SK-N-SH (cell line): ENCODE data around the gene IQUB. TPM values are rescaled to one million over a fixed set of nuclear protein-coding genes. Genes with fewer than 3 reads are reported as not detected.
A peak's percentile ranks its signal among the peaks of the same experiment; 100 is the strongest.

Experiments used
- CTCF ChIA-PET: fragments of 300-600, 350-600 bp; formaldehyde crosslinking; extraction: SDS; loops from one replicate; lab custom pipeline; 2021; lab: Yijun Ruan, JAX
- POLR2A ChIA-PET: fragments of 350-600 bp; sonication (Branson Sonifier 250); formaldehyde crosslinking; extraction: SDS; loops from one replicate; lab custom pipeline; 2020; ENCODE audit warnings: antibody characterized with exemption, inconsistent platforms; lab: Yijun Ruan, JAX
- DNase-seq: peaks from one replicate; pipeline ENCODE4 v3.0.0; 2012
- H2AFZ ChIP-seq: fragments of 200-600 bp; sonication (generic); 2 replicates; pipeline ENCODE4 v1.8.1; 2016; ENCODE audit warnings: antibody characterized with exemption, mild to moderate bottlenecking, low read depth
- H3F3A ChIP-seq: fragments of 200-600 bp; sonication (generic); replicated peaks from 2 replicates; pipeline ENCODE3; 2016; ENCODE audit warnings: antibody characterized with exemption, mild to moderate bottlenecking; ENCODE audit not compliant: insufficient read depth
- H3K27ac ChIP-seq, 2 experiments: fragments of 200-500 bp in 1 of 2; fragments of 200-600 bp in 1 of 2; sonication (Bioruptor generic) in 1 of 2; sonication (generic), shearing (Covaris generic) in 1 of 2; 2 replicates each; pipeline versions ENCODE4 v1.5.1 to v1.6.1; 2014 to 2016; ENCODE audit warnings: low read depth in 2 of 2, inconsistent platforms in 1 of 2, low read length in 1 of 2, mild to moderate bottlenecking in 1 of 2, mixed read lengths in 1 of 2
- H3K27me3 ChIP-seq: fragments of 200-600 bp; sonication (generic), shearing (Covaris generic); 2 replicates; pipeline ENCODE4 v1.6.1; 2016; ENCODE audit warnings: mixed run types; ENCODE audit not compliant: insufficient read depth
- H3K36me3 ChIP-seq, 2 experiments: fragments of 200-500 bp in 1 of 2; fragments of 200-600 bp in 1 of 2; sonication (Bioruptor generic) in 1 of 2; sonication (generic) in 1 of 2; replicated peaks in 1 of 2; 2 replicates each; pipeline versions ENCODE3 to v1.5.1; 2014 to 2016; ENCODE audit warnings: low read length in 1 of 2, mild to moderate bottlenecking in 1 of 2; ENCODE audit not compliant: insufficient read depth in 2 of 2, control insufficient read depth in 1 of 2
- H3K4me1 ChIP-seq, 2 experiments: fragments of 200-500 bp in 1 of 2; fragments of 200-600 bp in 1 of 2; sonication (Bioruptor generic) in 1 of 2; sonication (generic), shearing (Covaris generic) in 1 of 2; 2 replicates each; pipeline versions ENCODE4 v1.5.1 to v1.6.1; 2014 to 2016; ENCODE audit warnings: low read depth in 1 of 2, low read length in 1 of 2, mixed run types in 1 of 2; ENCODE audit not compliant: insufficient read depth in 2 of 2, control insufficient read depth in 1 of 2
- H3K4me2 ChIP-seq: fragments of 200-600 bp; sonication (generic), shearing (Covaris generic); 2 replicates; pipeline ENCODE4 v1.6.1; 2017; ENCODE audit warnings: mixed run types
- H3K4me3 ChIP-seq, 2 experiments: fragments of 200-500 bp in 1 of 2; fragments of 200-600 bp in 1 of 2; sonication (Bioruptor generic) in 1 of 2; sonication (generic), shearing (Covaris generic) in 1 of 2; 2 replicates each; pipeline versions ENCODE4 v1.5.1 to v1.8.1; 2014 to 2016; ENCODE audit warnings: low read depth in 2 of 2, inconsistent platforms in 1 of 2, low read length in 1 of 2, mild to moderate bottlenecking in 1 of 2, mixed read lengths in 1 of 2, moderate library complexity in 1 of 2
- H3K79me2 ChIP-seq: fragments of 200-600 bp; sonication (generic); 2 replicates; pipeline ENCODE4 v1.8.1; 2017; ENCODE audit warnings: mild to moderate bottlenecking; ENCODE audit not compliant: insufficient read depth
- H3K9ac ChIP-seq: fragments of 200-600 bp; sonication (generic); 2 replicates; pipeline ENCODE4 v1.6.1; 2017; ENCODE audit warnings: mixed run types
- H3K9me2 ChIP-seq: fragments of 200-600 bp; sonication (generic); 2 replicates; pipeline ENCODE4 v1.6.1; 2017; ENCODE audit warnings: mixed run types
- H3K9me3 ChIP-seq: fragments of 200-600 bp; sonication (generic); 2 replicates; pipeline ENCODE4 v1.6.1; 2017; ENCODE audit warnings: mixed run types, mild to moderate bottlenecking, moderate library complexity
- H4K20me1 ChIP-seq: fragments of 200-600 bp; sonication (generic); 2 replicates; pipeline ENCODE4 v1.6.1; 2017; ENCODE audit warnings: mild to moderate bottlenecking, mixed run types; ENCODE audit not compliant: insufficient read depth
- ELF1 ChIP-seq: IDR thresholded peaks from 2 replicates; pipeline ENCODE4 v1.4.0; 2012
- EP300 ChIP-seq, 2 experiments: IDR thresholded peaks; 2 replicates each; pipeline versions ENCODE4 v1.4.0 to v1.6.1; 2012; ENCODE audit warnings: borderline replicate concordance in 1 of 2, low read depth in 1 of 2, low read length in 1 of 2
- EZH2phosphoT487 ChIP-seq: fragments of 200-600 bp; sonication (generic); IDR thresholded peaks from 2 replicates; pipeline ENCODE4 v1.6.1; 2017; ENCODE audit warnings: low read depth, mixed run types, mild to moderate bottlenecking, antibody characterized with exemption, moderate library complexity, borderline replicate concordance
- FOSL2 ChIP-seq: IDR thresholded peaks from 2 replicates; pipeline ENCODE4 v1.4.0; 2012; ENCODE audit warnings: low read depth, mild to moderate bottlenecking, moderate library complexity, borderline replicate concordance
- FOXJ3 ChIP-seq: sonication (generic); formaldehyde crosslinking; IDR thresholded peaks from 2 replicates; pipeline ENCODE4 v1.5.1; 2020; ENCODE audit warnings: mild to moderate bottlenecking, missing genetic modification reagents
- FOXM1 ChIP-seq: IDR thresholded peaks from 2 replicates; pipeline ENCODE4 v1.4.0; 2012; ENCODE audit warnings: low read depth, mild to moderate bottlenecking
- GATA2 ChIP-seq: sonication (generic); formaldehyde crosslinking; IDR thresholded peaks from 2 replicates; pipeline ENCODE4 v1.5.0; 2020; ENCODE audit warnings: mild to moderate bottlenecking, missing genetic modification reagents
- MEF2A ChIP-seq: IDR thresholded peaks from 2 replicates; pipeline ENCODE4 v1.4.0; 2012; ENCODE audit warnings: low read depth, borderline replicate concordance
- MXI1 ChIP-seq: IDR thresholded peaks from 2 replicates; pipeline ENCODE4 v1.6.1; 2012; ENCODE audit warnings: mild to moderate bottlenecking, low read depth, low read length, improper control_type of control experiment
- NFIC ChIP-seq: IDR thresholded peaks from 2 replicates; pipeline ENCODE4 v1.4.0; 2012; ENCODE audit warnings: borderline replicate concordance
- POLR2AphosphoS5 ChIP-seq: IDR thresholded peaks from 2 replicates; pipeline ENCODE4 v1.6.1; 2012; ENCODE audit warnings: low read depth, low read length
- RCOR1 ChIP-seq: fragments of 150-350 bp; IDR thresholded peaks from 2 replicates; pipeline ENCODE4 v1.6.1; 2017; ENCODE audit warnings: antibody characterized with exemption, low read length
- RFX5 ChIP-seq: IDR thresholded peaks from 2 replicates; pipeline ENCODE4 v1.6.1; 2012; ENCODE audit warnings: mild to moderate bottlenecking, improper control_type of control experiment, low read length
- RXRA ChIP-seq: IDR thresholded peaks from 2 replicates; pipeline ENCODE4 v1.4.0; 2012; ENCODE audit warnings: low read depth, mild to moderate bottlenecking, borderline replicate concordance
- SIN3A ChIP-seq: IDR thresholded peaks from 2 replicates; pipeline ENCODE4 v1.6.1; 2012; ENCODE audit warnings: low read depth, mild to moderate bottlenecking, low read length, moderate library complexity, borderline replicate concordance
- SMC3 ChIP-seq: IDR thresholded peaks from 2 replicates; pipeline ENCODE4 v1.6.1; 2012; ENCODE audit warnings: low read depth, low read length, improper control_type of control experiment
- TAF1 ChIP-seq: IDR thresholded peaks from 2 replicates; pipeline ENCODE4 v1.6.1; 2012; ENCODE audit warnings: low read depth, mild to moderate bottlenecking, low read length, moderate library complexity, borderline replicate concordance
- TCF12 ChIP-seq: IDR thresholded peaks from 2 replicates; pipeline ENCODE4 v1.4.0; 2012
- TEAD4 ChIP-seq: IDR thresholded peaks from 2 replicates; pipeline ENCODE4 v1.4.0; 2012; ENCODE audit warnings: mild to moderate bottlenecking, borderline replicate concordance; ENCODE audit not compliant: insufficient read depth
- WGBS: methylation state at CpG from one replicate; pipeline ENCODE4 v1.1.6; 2017; ENCODE audit warnings: low lambda C conversion rate; 5-methylcytosine and 5-hydroxymethylcytosine counted together
- polyA plus RNA-seq, 3 experiments: library from polyadenylated mRNA; depleted of rRNA; stranded (reverse); fragments of >200 nt; gene quantifications; 2 replicates each; pipeline ENCODE4 v1.2.3, GENCODE V29; 2012
- TF ChIP-seq, protein P1 (sequence below): fragments of 150-350 bp; IDR thresholded peaks from 2 replicates; pipeline ENCODE4 v1.6.1; 2017; ENCODE audit warnings: antibody characterized with exemption, low read length, low read depth, borderline replicate concordance
- TF ChIP-seq, protein P2 (sequence below): fragments of 150-350 bp; IDR thresholded peaks from 2 replicates; pipeline ENCODE4 v1.6.1; 2016; ENCODE audit warnings: mild to moderate bottlenecking, low read depth, low read length
- TF ChIP-seq, protein P3 (sequence below): IDR thresholded peaks from 2 replicates; pipeline ENCODE4; 2012
- TF ChIP-seq, protein P4 (sequence below): IDR thresholded peaks from 2 replicates; pipeline ENCODE4 v1.4.0; 2012; ENCODE audit warnings: low read depth
- TF ChIP-seq, protein P5 (sequence below): IDR thresholded peaks from 2 replicates; pipeline ENCODE4 v1.4.0; 2012; ENCODE audit warnings: low read depth, borderline replicate concordance
- TF ChIP-seq, protein P6 (sequence below): fragments of 200-600 bp; sonication (generic); IDR thresholded peaks from 2 replicates; pipeline ENCODE4 v1.6.1; 2017; ENCODE audit warnings: antibody characterized with exemption, mild to moderate bottlenecking, moderate library complexity

Gene IQUB
- polyA plus RNA-seq (2012; rRNA removed) = 0.10 and 0.11 TPM in 2 replicates
- 0.13 and 0.15 TPM in 2 replicates for polyA plus RNA-seq (2012; cell fraction: cytosol; rRNA removed)
- polyA plus RNA-seq (2012; cell fraction: nucleus; rRNA removed) = 0.09 and 0.26 TPM in 2 replicates

DNA sequence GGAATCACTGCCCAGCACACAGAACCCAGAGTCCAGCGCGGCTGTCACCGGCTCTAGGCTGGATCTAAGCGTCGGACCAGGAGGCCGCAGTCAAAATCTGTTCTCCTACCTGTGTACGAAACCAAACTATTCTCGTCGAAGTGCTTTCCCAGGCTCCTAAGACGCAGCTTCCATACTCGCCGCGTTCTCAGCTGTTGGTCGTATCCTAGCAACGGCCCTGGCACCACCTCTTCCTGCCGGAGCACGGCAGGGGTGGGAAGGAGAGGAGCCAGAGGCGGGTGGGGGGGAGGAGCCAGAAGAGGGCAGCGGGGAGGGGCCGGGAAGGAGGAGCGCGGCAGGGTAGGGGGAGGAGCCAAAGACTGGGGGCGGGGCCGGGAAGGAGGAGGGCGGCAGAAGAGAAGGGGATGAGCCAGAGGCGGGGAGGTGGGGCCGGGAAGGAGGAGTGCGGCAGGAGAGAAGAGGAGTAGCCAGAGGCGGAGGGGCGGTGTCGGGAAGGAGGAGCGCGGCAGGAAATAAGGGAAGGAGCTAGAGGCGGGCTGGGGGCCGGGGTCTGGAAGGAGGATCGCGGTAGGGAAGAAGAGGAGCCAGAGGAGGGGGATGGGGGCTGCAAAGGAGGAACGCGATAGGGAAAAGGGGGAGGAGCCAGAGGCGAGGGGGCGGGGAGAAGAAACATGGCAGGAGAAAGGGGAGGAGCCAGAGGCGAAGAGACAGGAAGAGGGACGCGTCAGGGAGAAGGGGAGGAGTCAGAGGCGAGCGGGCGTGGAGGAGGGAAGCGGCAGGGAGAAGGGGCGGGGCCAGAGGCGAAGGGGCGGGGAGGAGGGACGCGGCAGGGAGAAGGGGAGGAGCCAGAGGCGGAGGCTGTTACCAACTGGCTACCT lies at the start of gene IQUB:
Gene IQUB (minus strand): TSS at position 213 of the 878 bp plus-strand sequence. CDS start 22,255 bp downstream, outside the sequence.
- no peaks in the 10 kb centered on the region for H3K36me3 ChIP-seq
- no peaks in the 10 kb centered on the region for H3K27me3 ChIP-seq
- CTCF ChIA-PET = interaction anchor here (0.6 to 2.7 kb wide), 5 partner anchors 8 to 40 kb away, joined by 3 to 31 read pairs (median 4); no protein-coding TSS in a partner anchor
- H3K9me3 ChIP-seq = no peaks in the 10 kb centered on the region
- no peaks in the 10 kb centered on the region for H3K79me2 ChIP-seq
- peak within 1 kb of the TSS; percentile 91 for H2AFZ ChIP-seq
- peaks cover 8 to 20% of the 10 kb centered on the region in 2 experiments for H3K4me1 ChIP-seq
- peak within 1 kb of the TSS; percentile 82 for H3K4me2 ChIP-seq
- H3K9me2 ChIP-seq = no peaks in the 10 kb centered on the region
- peak; percentile 100 for DNase-seq
- peaks cover 36% of the 10 kb centered on the region for H3F3A ChIP-seq
- POLR2A ChIA-PET = interaction anchor here (0.6 to 1.9 kb wide), 2 partner anchors 23 to 1245 kb away, joined by 3 to 4 read pairs; partner anchors contain the start of gene NDUFA5
- peak within 1 kb of the TSS; percentile 65 to 73 for H3K27ac ChIP-seq
- H3K9ac ChIP-seq = peak within 1 kb of the TSS; percentile 68
- peak within 1 kb of the TSS; percentile 70 to 73 for H3K4me3 ChIP-seq
- no peaks in the 10 kb centered on the region for H4K20me1 ChIP-seq
- 2% methylated on average over 51 of the region's 54 CpGs for WGBS
- TF ChIP-seq SIN3A (peak; percentile 35; the same call in 1 of the 2 replicates), RCOR1 (no peak; the same call in 1 of the 2 replicates), FOXM1 (no peak), EP300 (IDR thresholded peaks at IDR 0.05; ENCODE audit: borderline replicate concordance in 1 of 2, low read depth in 1 of 2, low read length in 1 of 2) (no peak), ELF1 (no peak; the same call in 1 of the 2 replicates), TEAD4 (no peak), FOSL2 (no peak), FOXJ3 (CRISPR knock-in tag) (no peak), EZH2phosphoT487 (no peak), MEF2A (no peak), GATA2 (CRISPR knock-in tag) (no peak), RFX5 (no peak), POLR2AphosphoS5 (peak; percentile 54; the same call in 1 of the 2 replicates), NFIC (no peak), RXRA (no peak), SMC3 (no peak), TCF12 (no peak), MXI1 (peak; percentile 68), TAF1 (no peak)
- TF ChIP-seq, protein P1, sequence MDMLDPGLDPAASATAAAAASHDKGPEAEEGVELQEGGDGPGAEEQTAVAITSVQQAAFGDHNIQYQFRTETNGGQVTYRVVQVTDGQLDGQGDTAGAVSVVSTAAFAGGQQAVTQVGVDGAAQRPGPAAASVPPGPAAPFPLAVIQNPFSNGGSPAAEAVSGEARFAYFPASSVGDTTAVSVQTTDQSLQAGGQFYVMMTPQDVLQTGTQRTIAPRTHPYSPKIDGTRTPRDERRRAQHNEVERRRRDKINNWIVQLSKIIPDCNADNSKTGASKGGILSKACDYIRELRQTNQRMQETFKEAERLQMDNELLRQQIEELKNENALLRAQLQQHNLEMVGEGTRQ = no peak
- TF ChIP-seq, protein P2, sequence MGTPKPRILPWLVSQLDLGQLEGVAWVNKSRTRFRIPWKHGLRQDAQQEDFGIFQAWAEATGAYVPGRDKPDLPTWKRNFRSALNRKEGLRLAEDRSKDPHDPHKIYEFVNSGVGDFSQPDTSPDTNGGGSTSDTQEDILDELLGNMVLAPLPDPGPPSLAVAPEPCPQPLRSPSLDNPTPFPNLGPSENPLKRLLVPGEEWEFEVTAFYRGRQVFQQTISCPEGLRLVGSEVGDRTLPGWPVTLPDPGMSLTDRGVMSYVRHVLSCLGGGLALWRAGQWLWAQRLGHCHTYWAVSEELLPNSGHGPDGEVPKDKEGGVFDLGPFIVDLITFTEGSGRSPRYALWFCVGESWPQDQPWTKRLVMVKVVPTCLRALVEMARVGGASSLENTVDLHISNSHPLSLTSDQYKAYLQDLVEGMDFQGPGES = no peak
- TF ChIP-seq, protein P3, sequence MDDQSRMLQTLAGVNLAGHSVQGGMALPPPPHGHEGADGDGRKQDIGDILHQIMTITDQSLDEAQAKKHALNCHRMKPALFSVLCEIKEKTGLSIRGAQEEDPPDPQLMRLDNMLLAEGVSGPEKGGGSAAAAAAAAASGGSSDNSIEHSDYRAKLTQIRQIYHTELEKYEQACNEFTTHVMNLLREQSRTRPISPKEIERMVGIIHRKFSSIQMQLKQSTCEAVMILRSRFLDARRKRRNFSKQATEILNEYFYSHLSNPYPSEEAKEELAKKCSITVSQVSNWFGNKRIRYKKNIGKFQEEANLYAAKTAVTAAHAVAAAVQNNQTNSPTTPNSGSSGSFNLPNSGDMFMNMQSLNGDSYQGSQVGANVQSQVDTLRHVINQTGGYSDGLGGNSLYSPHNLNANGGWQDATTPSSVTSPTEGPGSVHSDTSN = peak; percentile 65
- TF ChIP-seq, protein P4, sequence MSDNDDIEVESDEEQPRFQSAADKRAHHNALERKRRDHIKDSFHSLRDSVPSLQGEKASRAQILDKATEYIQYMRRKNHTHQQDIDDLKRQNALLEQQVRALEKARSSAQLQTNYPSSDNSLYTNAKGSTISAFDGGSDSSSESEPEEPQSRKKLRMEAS = peak; percentile 63
- TF ChIP-seq, protein P5, sequence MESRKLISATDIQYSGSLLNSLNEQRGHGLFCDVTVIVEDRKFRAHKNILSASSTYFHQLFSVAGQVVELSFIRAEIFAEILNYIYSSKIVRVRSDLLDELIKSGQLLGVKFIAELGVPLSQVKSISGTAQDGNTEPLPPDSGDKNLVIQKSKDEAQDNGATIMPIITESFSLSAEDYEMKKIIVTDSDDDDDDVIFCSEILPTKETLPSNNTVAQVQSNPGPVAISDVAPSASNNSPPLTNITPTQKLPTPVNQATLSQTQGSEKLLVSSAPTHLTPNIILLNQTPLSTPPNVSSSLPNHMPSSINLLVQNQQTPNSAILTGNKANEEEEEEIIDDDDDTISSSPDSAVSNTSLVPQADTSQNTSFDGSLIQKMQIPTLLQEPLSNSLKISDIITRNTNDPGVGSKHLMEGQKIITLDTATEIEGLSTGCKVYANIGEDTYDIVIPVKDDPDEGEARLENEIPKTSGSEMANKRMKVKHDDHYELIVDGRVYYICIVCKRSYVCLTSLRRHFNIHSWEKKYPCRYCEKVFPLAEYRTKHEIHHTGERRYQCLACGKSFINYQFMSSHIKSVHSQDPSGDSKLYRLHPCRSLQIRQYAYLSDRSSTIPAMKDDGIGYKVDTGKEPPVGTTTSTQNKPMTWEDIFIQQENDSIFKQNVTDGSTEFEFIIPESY = no peak
- TF ChIP-seq, protein P6, sequence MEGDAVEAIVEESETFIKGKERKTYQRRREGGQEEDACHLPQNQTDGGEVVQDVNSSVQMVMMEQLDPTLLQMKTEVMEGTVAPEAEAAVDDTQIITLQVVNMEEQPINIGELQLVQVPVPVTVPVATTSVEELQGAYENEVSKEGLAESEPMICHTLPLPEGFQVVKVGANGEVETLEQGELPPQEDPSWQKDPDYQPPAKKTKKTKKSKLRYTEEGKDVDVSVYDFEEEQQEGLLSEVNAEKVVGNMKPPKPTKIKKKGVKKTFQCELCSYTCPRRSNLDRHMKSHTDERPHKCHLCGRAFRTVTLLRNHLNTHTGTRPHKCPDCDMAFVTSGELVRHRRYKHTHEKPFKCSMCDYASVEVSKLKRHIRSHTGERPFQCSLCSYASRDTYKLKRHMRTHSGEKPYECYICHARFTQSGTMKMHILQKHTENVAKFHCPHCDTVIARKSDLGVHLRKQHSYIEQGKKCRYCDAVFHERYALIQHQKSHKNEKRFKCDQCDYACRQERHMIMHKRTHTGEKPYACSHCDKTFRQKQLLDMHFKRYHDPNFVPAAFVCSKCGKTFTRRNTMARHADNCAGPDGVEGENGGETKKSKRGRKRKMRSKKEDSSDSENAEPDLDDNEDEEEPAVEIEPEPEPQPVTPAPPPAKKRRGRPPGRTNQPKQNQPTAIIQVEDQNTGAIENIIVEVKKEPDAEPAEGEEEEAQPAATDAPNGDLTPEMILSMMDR = no peak
